Jurkat, Clone E6-1 (cell line): ENCODE data around the gene KLK13.

Experiments used
- DNase-seq: peaks from one replicate; pipeline ENCODE4 v3.0.0-alpha.2; 2011; ENCODE audit warnings: low read depth, low spot score
- H3K4me3 ChIP-seq: 2 replicates; pipeline ENCODE4 v1.5.1; 2011; ENCODE audit warnings: mild to moderate bottlenecking, low read length, control low read depth, moderate library complexity

KLK13 gene

GRCh38 chr19:51027126-51027806, 37.6 kb downstream of the KLK13 start:
- H3K4me3 ChIP-seq = no peak overlapping the region
- no peak for DNase-seq

- no peak for DNase-seq
These were observed 38.4 kb downstream of the KLK13 start, which contains the start of gene KLK11 for GRCh38 chr19:51026554-51026831. TSS of gene KLK11 (minus strand) at chr19:51026616. CDS start at chr19:51025631, 985 bp downstream.

DNA sequence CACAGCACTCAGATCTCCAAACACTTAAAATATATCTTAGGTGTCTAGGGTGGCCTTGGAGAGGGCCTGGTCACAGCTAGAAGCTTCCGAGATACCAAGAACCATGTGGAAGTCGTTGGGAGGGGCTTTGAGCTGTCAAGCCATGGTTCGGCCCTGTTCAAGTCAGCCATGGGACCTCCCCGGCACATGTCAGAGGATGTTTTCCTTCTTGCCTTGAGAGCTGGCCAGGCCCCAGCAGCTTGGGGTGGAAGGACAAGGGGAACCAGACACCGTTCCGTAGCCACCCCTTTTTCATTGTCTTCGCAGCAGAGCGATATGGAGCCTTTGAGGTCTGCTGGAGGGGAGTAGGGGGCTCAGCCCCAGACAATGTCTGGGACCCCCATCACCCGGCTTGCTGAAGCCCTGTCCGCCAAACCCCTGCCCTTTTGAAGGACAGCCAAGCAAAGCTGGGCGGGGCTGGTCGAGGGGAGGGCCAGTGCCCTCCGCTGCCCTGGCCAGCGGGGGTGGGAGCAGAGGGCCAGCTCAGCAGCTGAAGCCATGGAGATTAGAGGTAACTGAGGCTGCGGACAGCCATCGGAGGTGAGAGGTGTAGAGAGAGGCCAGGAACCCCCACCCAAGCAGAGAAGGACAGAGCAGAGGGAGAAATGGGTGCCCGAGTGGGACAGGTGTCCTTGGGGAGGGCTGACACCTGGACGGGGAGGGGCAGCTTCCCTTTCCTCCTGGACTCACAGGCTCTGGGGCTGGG, 38.9 kb downstream of the KLK13 start:
- DNase-seq = no peak
- H3K4me3 ChIP-seq = no peak overlapping the region

More at GRCh38 chr19:51026554-51026831, 38.4 kb downstream of the KLK13 start, which contains the start of gene KLK11:
- H3K4me3 ChIP-seq = no peak within 1 kb of the TSS

- no peak for DNase-seq
- H3K4me3 ChIP-seq = no peak overlapping the region
These were observed 39.5 kb downstream of the KLK13 start for GRCh38 chr19:51025401-51025800.

DNA sequence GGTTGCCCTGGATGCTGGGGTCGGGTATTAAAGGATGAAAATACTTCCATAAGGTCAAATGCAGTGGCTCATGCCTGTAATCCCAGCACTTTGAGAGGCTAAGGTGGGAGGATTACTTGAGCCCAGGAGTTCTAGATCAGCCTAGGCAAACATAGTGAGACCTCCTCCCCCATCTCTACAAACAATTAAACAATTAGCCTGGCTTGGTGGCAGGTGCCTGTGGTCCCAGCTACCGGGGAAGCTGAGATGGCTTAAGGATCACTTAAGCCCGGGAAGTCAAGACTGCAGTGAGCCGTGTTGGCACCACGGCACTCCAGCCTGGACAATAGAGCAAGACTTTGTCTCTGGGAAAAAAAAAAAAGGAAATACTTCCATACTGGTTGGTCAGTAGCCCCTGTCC, 40.0 kb downstream of the KLK13 start:
- DNase-seq = no peak
- no peak overlapping the region for H3K4me3 ChIP-seq

DNA sequence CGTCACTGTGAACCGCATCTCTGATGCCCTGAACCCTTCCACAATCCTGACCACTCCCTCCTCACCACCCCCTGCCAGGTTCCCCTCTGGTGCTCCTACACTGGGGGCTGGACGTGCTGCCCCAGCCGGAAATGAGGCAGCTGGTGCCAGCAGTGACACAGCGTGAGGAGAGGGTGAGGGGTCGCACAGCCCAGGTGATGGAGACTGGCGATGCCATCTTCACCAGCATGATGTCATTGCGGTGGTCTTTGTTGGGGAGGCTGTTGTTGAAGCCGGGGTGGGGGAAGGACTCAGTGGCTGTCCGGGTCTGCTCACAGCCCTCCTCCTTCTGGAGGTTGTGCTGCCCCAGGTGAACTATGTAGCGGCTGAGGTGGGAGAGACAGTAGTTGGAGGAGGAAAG, 40.9 kb downstream of the KLK13 start:
- no peak overlapping the region for H3K4me3 ChIP-seq
- no peak for DNase-seq

GRCh38 chr19:51022526-51022925, 42.4 kb downstream of the KLK13 start:
- DNase-seq = no peak

DNA sequence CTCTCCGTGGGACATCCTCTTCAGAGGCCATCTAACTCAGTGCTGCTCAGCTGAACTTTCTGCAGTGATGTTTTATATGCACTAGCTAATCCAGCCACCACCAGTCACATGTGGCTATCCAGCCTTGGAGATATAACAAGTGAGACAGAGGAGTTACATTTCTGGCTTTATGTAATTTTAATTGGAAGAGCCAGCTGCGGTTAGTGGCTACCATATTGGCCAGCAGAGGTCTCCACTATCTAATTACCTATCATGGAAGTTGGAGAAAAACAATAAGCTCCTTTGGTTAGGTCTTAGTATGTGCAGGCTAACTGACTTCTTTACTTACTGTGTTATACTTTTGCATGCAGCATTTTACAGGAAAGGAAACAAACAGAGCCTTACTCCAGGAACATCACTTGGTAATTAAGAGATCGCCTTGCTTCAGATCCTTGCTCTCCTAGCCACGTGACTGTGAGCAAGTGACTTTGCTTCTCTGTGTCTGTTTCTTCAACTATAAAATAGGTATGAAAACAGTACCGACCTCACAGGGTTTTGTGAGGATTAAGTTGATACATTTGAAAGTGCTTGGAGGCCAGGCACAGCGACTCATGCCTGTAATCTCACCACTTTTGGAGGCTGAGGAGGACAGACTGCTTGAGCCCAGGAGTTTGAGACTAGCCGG, 43.8 kb downstream of the KLK13 start:
- peak; percentile 9 for DNase-seq
- no peak overlapping the region for H3K4me3 ChIP-seq

More at GRCh38 chr19:51022526-51022925, 42.4 kb downstream of the KLK13 start:
- H3K4me3 ChIP-seq = no peak overlapping the region

GRCh38 chr19:51019544-51019925, 45.4 kb downstream of the KLK13 start, which contains the start of gene KLK10:
TSS of gene KLK10 (minus strand) at chr19:51019709. CDS start at chr19:51019130, 579 bp downstream.
- no peak within 1 kb of the TSS for H3K4me3 ChIP-seq
- no peak for DNase-seq

DNA sequence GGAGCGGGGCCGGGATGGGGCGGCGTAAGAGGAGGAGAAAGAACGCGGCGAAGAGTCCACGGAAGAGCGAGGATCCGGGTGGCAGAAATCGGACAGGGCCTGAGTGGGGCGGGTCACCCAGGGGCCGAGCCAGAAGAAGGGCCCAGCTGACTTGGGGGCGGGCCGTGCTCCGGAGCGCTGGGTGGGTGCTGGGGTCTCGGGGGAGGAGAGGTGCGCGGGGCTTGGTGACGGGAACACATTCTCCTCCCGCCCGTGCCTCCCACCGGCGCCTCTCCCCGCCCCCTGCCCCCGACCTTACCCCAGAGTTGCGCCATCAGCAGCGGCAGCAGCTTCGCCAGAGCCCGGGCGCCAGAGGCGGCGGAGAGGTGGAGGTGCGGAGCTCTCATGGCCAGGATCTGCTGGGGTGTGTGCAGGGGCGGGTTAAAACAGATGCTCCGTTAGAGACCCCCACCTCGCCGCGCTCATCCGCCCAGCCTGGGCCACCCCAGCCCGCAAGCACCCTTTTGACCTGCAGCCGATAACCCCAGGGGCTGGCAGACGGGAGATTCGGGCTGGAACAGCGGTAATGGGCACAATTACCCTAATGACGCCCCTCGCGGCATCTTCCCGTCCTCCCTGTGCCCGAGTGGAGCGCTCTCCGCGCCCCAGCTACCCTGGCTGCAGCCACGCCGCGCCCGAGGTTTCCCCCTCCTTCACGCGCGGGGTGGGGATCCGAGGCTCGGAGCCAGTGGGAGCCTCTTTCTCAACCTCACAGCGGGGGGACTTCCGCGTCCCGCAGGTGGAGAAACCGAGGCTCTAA, 45.9 kb downstream of the KLK13 start:
- no peak for DNase-seq
- H3K4me3 ChIP-seq = no peak overlapping the region

- H3K4me3 ChIP-seq = no peak overlapping the region
- peak; percentile 28 for DNase-seq
These were observed 47.9 kb downstream of the KLK13 start for GRCh38 chr19:51016798-51017683.

GRCh38 chr19:51015691-51016267, 49.1 kb downstream of the KLK13 start:
- no peak overlapping the region for H3K4me3 ChIP-seq
- DNase-seq = no peak

DNA sequence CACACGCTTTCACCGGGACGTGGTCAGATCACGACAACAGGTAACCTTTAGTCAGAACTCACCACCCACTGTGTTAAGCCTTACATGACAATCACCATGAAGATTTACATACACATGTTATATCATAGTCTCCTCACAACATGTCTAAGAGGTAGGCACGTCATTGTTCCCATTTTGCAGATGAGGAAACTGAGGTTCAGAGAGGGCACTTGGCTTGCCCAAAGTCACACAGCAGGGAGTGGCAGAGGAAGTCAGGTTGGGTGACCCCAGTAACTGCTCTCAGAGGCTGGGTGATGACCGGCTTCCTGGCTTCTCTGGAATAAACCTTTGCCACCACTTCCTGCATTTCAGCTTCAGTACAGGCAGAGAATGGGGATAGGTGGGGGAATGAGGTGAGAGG, 50.6 kb downstream of the KLK13 start:
- H3K4me3 ChIP-seq = no peak overlapping the region
- peak; percentile 5 for DNase-seq

- DNase-seq = no peak
- no peak overlapping the region for H3K4me3 ChIP-seq
These were observed 52.2 kb downstream of the KLK13 start for GRCh38 chr19:51012661-51013190.

GRCh38 chr19:51010066-51010795, 54.7 kb downstream of the KLK13 start:
- DNase-seq = no peak
- no peak overlapping the region for H3K4me3 ChIP-seq

DNA sequence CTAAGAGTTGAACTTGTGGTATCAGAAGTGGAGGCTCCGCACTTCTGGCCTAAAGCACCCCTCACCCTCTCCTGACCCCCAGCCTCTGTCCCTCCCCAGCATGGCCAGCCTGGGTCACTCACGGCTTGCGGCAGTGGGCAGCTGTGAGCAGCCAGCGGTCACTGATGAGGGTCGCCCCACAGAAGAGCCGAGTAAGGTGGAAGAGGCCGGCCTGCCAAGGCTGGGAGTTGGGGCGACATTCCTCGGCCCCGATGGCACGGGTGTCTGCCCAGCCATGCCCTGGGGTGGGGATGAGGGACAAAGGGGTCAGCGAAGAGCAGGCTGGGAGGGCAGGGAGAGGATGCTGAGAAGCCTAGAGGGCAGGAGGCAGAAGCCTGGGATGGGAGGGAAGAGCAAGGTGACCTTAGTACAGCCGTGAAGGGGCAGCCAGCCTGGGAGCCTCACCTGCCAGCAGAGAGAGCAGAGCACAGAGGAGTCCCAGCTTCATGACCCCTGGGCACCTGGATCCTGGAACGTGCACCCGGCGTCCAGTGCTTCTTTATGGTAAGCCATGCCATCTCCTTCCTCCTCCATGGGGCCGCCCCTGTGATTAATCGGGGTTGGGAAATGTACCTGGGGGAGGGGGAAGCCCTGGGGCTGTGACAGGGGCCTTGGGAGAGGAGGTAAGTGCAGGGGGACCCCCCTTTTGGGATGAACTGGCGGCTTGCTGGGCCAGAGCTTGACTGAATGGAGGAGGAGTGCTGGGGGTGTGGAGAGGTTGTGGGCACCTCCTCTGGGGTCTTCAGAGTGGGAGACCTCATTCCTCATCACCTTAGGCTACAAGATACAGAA, 55.6 kb downstream of the KLK13 start:
- no peak for DNase-seq

More for the DNA sequence above, 55.6 kb downstream of the KLK13 start:
- H3K4me3 ChIP-seq = no peak overlapping the region
